A549 (cell line): ENCODE data around the gene TMEM38B. TPM values are rescaled to one million over a fixed set of nuclear protein-coding genes. Genes with fewer than 3 reads are reported as not detected.

ENCODE experiments used
- ATAC-seq, 2 experiments: fragments of 200-7000 bp in 1 of 2; fragments of >200 bp in 1 of 2; cut with Nextera tagmentation in 1 of 2; cut with Tn5 transposase in 1 of 2; 3 replicates each; pipeline versions ENCODE4 v1.8.0 to v1.9.1; 2018 to 2020; ENCODE audit warnings: mild to moderate bottlenecking in 1 of 2, moderate library complexity in 1 of 2
- CTCF ChIA-PET: fragments of 300-600 bp; sonication (Branson Sonifier 250); formaldehyde crosslinking; extraction: SDS; loops from one replicate; lab custom pipeline; 2021; ENCODE audit warnings: antibody characterized with exemption, inconsistent platforms; lab: Yijun Ruan, JAX
- POLR2A ChIA-PET: fragments of 350-600 bp; formaldehyde crosslinking; extraction: SDS; loops from one replicate; lab custom pipeline; 2021; ENCODE audit warnings: antibody characterized with exemption, inconsistent platforms; lab: Yijun Ruan, JAX
- DNase-seq, 2 experiments: peaks; one replicate each; pipeline versions ENCODE4 v3.0.0 to v3.0.0-alpha.2; 2011 to 2016; ENCODE audit warnings: low read depth in 1 of 2, low spot score in 1 of 2
- FAIRE-seq: peaks from 2 replicates; lab custom pipeline; 2011; peaks lifted over from hg19 to GRCh38; lab: Jason Lieb, UNC
- H3K27ac ChIP-seq, 2 experiments: fragments of >200 bp; sonication (Bioruptor Twin); formaldehyde crosslinking; 3 replicates each; pipeline ENCODE4 v1.5.1; 2016 to 2017
- H3K4me1 ChIP-seq: fragments of >200 bp; sonication (Bioruptor Twin); formaldehyde crosslinking; 3 replicates; pipeline ENCODE4 v1.6.1; 2016
- H3K4me2 ChIP-seq: fragments of >200 bp; sonication (Bioruptor Twin); formaldehyde crosslinking; 3 replicates; pipeline ENCODE4 v1.6.1; 2016
- H3K4me3 ChIP-seq: fragments of >200 bp; sonication (Bioruptor Twin); formaldehyde crosslinking; 3 replicates; pipeline ENCODE4 v1.5.1; 2016
- H3K9me3 ChIP-seq: fragments of >200 bp; sonication (Bioruptor Twin); formaldehyde crosslinking; 3 replicates; pipeline ENCODE4 v1.6.1; 2016
- ATOH8 ChIP-seq: fragments of 250-450 bp; sonication (Bioruptor Pico); IDR thresholded peaks from 2 replicates; pipeline ENCODE4 v1.5.0; 2020; ENCODE audit warnings: low read depth, mild to moderate bottlenecking, moderate library complexity
- BCL3 ChIP-seq: fragments of >200 bp; sonication (Bioruptor Twin); formaldehyde crosslinking; IDR thresholded peaks from 3 replicates; pipeline ENCODE4 v1.6.1; 2016
- CTCF ChIP-seq: fragments of >200 bp; sonication (Bioruptor Twin); formaldehyde crosslinking; IDR thresholded peaks from 3 replicates; pipeline ENCODE4 v1.5.1; 2016
- EP300 ChIP-seq, 2 experiments: fragments of >200 bp; sonication (Bioruptor Twin); formaldehyde crosslinking; IDR thresholded peaks; 2 replicates in 1 of 2; 3 replicates in 1 of 2; pipeline ENCODE4 v1.6.1; 2016 to 2017
- FOSL2 ChIP-seq, 2 experiments: fragments of 450-650 bp in 1 of 2; fragments of >200 bp in 1 of 2; sonication (Bioruptor Twin) in 1 of 2; formaldehyde crosslinking; IDR thresholded peaks; 2 replicates each; pipeline versions ENCODE4 v1.5.0 to v1.6.1; 2016 to 2020; ENCODE audit warnings: mild to moderate bottlenecking in 1 of 2, moderate library complexity in 1 of 2
- FOXS1 ChIP-seq: fragments of 250-450 bp; sonication (Bioruptor Pico); IDR thresholded peaks from 2 replicates; pipeline ENCODE4 v1.5.0; 2020; ENCODE audit warnings: mild to moderate bottlenecking, moderate library complexity
- HOXA7 ChIP-seq: fragments of 250-450 bp; sonication (Bioruptor Pico); IDR thresholded peaks from 2 replicates; pipeline ENCODE4 v1.5.0; 2020; ENCODE audit warnings: mild to moderate bottlenecking, moderate library complexity
- KDM5A ChIP-seq: fragments of 200-600 bp; sonication (generic); IDR thresholded peaks from 2 replicates; pipeline ENCODE4 v1.6.1; 2016; ENCODE audit warnings: antibody characterized with exemption, mild to moderate bottlenecking
- MAZ ChIP-seq: fragments of 150-350 bp; IDR thresholded peaks from 2 replicates; pipeline ENCODE4 v1.6.1; 2014; ENCODE audit warnings: antibody characterized with exemption, low read depth, low read length, borderline replicate concordance
- NR3C1 ChIP-seq: fragments of >200 bp; sonication (Bioruptor Twin); formaldehyde crosslinking; IDR thresholded peaks from 3 replicates; pipeline ENCODE4 v1.6.1; 2017
- RARB ChIP-seq: fragments of 250-450 bp; sonication (Bioruptor Pico); IDR thresholded peaks from 2 replicates; pipeline ENCODE4 v1.8.0; 2021; ENCODE audit warnings: mild to moderate bottlenecking, moderate library complexity
- RCOR1 ChIP-seq: fragments of 150-350 bp; IDR thresholded peaks from 2 replicates; pipeline ENCODE4 v1.6.1; 2014; ENCODE audit warnings: antibody characterized with exemption, low read length, low read depth
- RFX5 ChIP-seq: fragments of 450-650 bp; IDR thresholded peaks from 2 replicates; pipeline ENCODE4 v1.7.1; 2014; ENCODE audit warnings: antibody characterized with exemption, mild to moderate bottlenecking, moderate library complexity
- RNF2 ChIP-seq: fragments of 200-600 bp; sonication (generic); IDR thresholded peaks from 2 replicates; pipeline ENCODE4 v1.6.1; 2016; ENCODE audit warnings: low read depth, mild to moderate bottlenecking, antibody characterized with exemption, moderate library complexity, borderline replicate concordance
- SREBF2 ChIP-seq: fragments of 450-650 bp; IDR thresholded peaks from 2 replicates; pipeline ENCODE4 v1.6.1; 2014; ENCODE audit warnings: mild to moderate bottlenecking, moderate library complexity
- USF2 ChIP-seq: fragments of 450-650 bp; IDR thresholded peaks from 2 replicates; pipeline ENCODE4 v1.6.1; 2014; ENCODE audit warnings: antibody characterized with exemption
- ZFP36 ChIP-seq: fragments of 450-650 bp; IDR thresholded peaks from 2 replicates; pipeline ENCODE4 v1.6.1; 2014; ENCODE audit warnings: borderline replicate concordance; ENCODE audit not compliant: partially characterized antibody
- WGBS: methylation state at CpG from one replicate; pipeline ENCODE4 v1.1.6; 2017; ENCODE audit errors: missing lambda C conversion rate; 5-methylcytosine and 5-hydroxymethylcytosine counted together
- polyA plus RNA-seq, 4 experiments: library from polyadenylated mRNA; depleted of rRNA in 3 of 4; stranded (reverse); fragments of >200 nt; fragmentation: RNase III in 1 of 4; extraction: RNeasy Plus Mini Kit Qiagen cat#74134 plus additional on column Dnase treatment in 1 of 4; gene quantifications; 2 replicates in 3 of 4; 3 replicates in 1 of 4; pipeline ENCODE4 v1.2.3, GENCODE V29; 2011 to 2017

The TMEM38B gene
- polyA plus RNA-seq, 2 of the 4 experiments (the other 2 are of a cell fraction): 14.7 to 23.3 TPM

- TF ChIP-seq RARB (no peak), CTCF (no peak), KDM5A (no peak), NR3C1 (no peak), USF2 (no peak), MAZ (no peak), ATOH8 (no peak), HOXA7 (CRISPR knock-in tag) (no peak), FOSL2 (IDR thresholded peaks at IDR 0.05) (no peak), FOSL2 (CRISPR knock-in tag; IDR thresholded peaks at IDR 0.05) (no peak), FOXS1 (CRISPR knock-in tag) (no peak), EP300 (IDR thresholded peaks at IDR 0.05) (no peak)
- Histone ChIP-seq H3K9me3 (no peaks in the 10 kb centered on the region), H3K4me2 (peak overlapping the region; percentile 35; the same call in 1 of the 3 replicates), H3K4me3 (no peak overlapping the region), H3K4me1 (peaks cover 6% of the 10 kb centered on the region; the same call in 1 of the 3 replicates), H3K27ac (no peak overlapping the region)
- ATAC-seq (no peak), FAIRE-seq (peak; percentile 7), DNase-seq (peak in 1 of 2 experiments; percentile 13)
- 47% methylated on average over 8 of the region's 8 CpGs for WGBS
- POLR2A ChIA-PET: no interaction called here
- CTCF ChIA-PET: interaction anchor here (0.7 to 2.1 kb wide), 2 partner anchors 11 to 23 kb away, joined by 3 to 9 read pairs; no protein-coding TSS in a partner anchor
Observed at GRCh38 chr9:105679257-105680022, 14.9 kb upstream of the TMEM38B start.

- H3K27ac ChIP-seq: no peak overlapping the region
- DNase-seq: no peak
- H3K4me2 ChIP-seq: no peak overlapping the region
- no peaks in the 10 kb centered on the region for H3K9me3 ChIP-seq
- WGBS: 94% methylated on average over 2 of the region's 2 CpGs
- H3K4me1 ChIP-seq: peaks cover 6% of the 10 kb centered on the region; the same call in 1 of the 3 replicates
- FAIRE-seq: no peak
- ChIA-PET CTCF (interaction anchor here (1.1 kb wide), 1 partner anchor 9 kb away, joined by 3 read pairs; no protein-coding TSS in a partner anchor), POLR2A (interaction anchor here (0.7 kb wide), 1 partner anchor 173 kb away, joined by 3 read pairs; no protein-coding TSS in a partner anchor)
- TF ChIP-seq RFX5: no peak
- TF ChIP-seq BCL3: no peak
- TF ChIP-seq ZFP36: no peak
- TF ChIP-seq SREBF2: no peak
- TF ChIP-seq CTCF: no peak
- no peak for TF ChIP-seq RNF2
- no peak for TF ChIP-seq RCOR1
- no peak for ATAC-seq
- no peak overlapping the region for H3K4me3 ChIP-seq
Observed at GRCh38 chr9:105681313-105681712, 13.0 kb upstream of the TMEM38B start.
